Astrocyte (in vitro differentiated cells and primary cell): ENCODE results near the gene GIMAP7. TPM values are rescaled to one million over a fixed set of nuclear protein-coding genes. Genes with fewer than 3 reads are reported as not detected.

Source experiments
- DNase-seq: peaks from one replicate; pipeline ENCODE4 v3.0.0-alpha.2; 2010; ENCODE audit warnings: low read depth
- FAIRE-seq: peaks from 2 replicates; lab custom pipeline; 2011; peaks lifted over from hg19 to GRCh38; lab: Jason Lieb, UNC
- H2AFZ ChIP-seq: 2 replicates; pipeline ENCODE4 v1.6.0; 2012; ENCODE audit warnings: low read depth, low read length, inconsistent platforms
- H3K27ac ChIP-seq: 2 replicates; pipeline ENCODE4 v1.5.1; 2011; ENCODE audit warnings: low read depth, low read length, inconsistent platforms
- H3K27me3 ChIP-seq: 2 replicates; pipeline ENCODE4 v1.6.0; 2011; ENCODE audit warnings: low read length, inconsistent platforms; ENCODE audit not compliant: insufficient read depth
- H3K36me3 ChIP-seq: 2 replicates; pipeline ENCODE4 v1.5.1; 2011; ENCODE audit warnings: low read length, inconsistent platforms; ENCODE audit not compliant: insufficient read depth
- H3K4me1 ChIP-seq: 2 replicates; pipeline ENCODE4 v1.5.1; 2011; ENCODE audit warnings: low read length, inconsistent platforms; ENCODE audit not compliant: insufficient read depth
- H3K4me2 ChIP-seq: 2 replicates; pipeline ENCODE4 v1.6.0; 2012; ENCODE audit warnings: low read length, inconsistent platforms
- H3K4me3 ChIP-seq: 2 replicates; pipeline ENCODE4 v1.5.1; 2011; ENCODE audit warnings: low read depth, mild to moderate bottlenecking, low read length, inconsistent platforms; ENCODE audit not compliant: insufficient read depth
- H3K79me2 ChIP-seq: 2 replicates; pipeline ENCODE4 v1.6.0; 2012; ENCODE audit warnings: mild to moderate bottlenecking, low read length, inconsistent platforms; ENCODE audit not compliant: insufficient read depth
- H3K9ac ChIP-seq: 2 replicates; pipeline ENCODE4 v1.6.0; 2012; ENCODE audit warnings: mild to moderate bottlenecking, low read length, inconsistent platforms
- H3K9me3 ChIP-seq: 2 replicates; pipeline ENCODE4 v1.5.1; 2012; ENCODE audit warnings: low read depth, mild to moderate bottlenecking, low read length, inconsistent platforms; ENCODE audit not compliant: insufficient read depth
- H4K20me1 ChIP-seq: 2 replicates; pipeline ENCODE4 v1.6.0; 2012; ENCODE audit warnings: low read length, inconsistent platforms; ENCODE audit not compliant: insufficient read depth
- H3K27ac Mint-ChIP-seq: one replicate; pipeline ENCODE4 v1.8.0; 2021; ENCODE audit warnings: mild to moderate bottlenecking, mixed read lengths; ENCODE audit not compliant: unreplicated experiment
- H3K27me3 Mint-ChIP-seq: one replicate; pipeline ENCODE4 v1.8.0; 2021; ENCODE audit warnings: low read depth, mixed read lengths; ENCODE audit not compliant: unreplicated experiment
- H3K36me3 Mint-ChIP-seq: one replicate; pipeline ENCODE4 v1.8.0; 2021; ENCODE audit warnings: low read depth, mixed read lengths; ENCODE audit not compliant: unreplicated experiment
- H3K4me1 Mint-ChIP-seq: one replicate; pipeline ENCODE4 v1.8.0; 2021; ENCODE audit warnings: low read depth, mixed read lengths; ENCODE audit not compliant: unreplicated experiment
- H3K4me3 Mint-ChIP-seq: one replicate; pipeline ENCODE4 v1.8.0; 2021; ENCODE audit warnings: mild to moderate bottlenecking, moderate library complexity, mixed read lengths; ENCODE audit not compliant: unreplicated experiment
- H3K9me3 Mint-ChIP-seq: one replicate; pipeline ENCODE4 v1.8.0; 2021; ENCODE audit warnings: mild to moderate bottlenecking, mixed read lengths; ENCODE audit not compliant: unreplicated experiment
- EZH2 ChIP-seq: IDR thresholded peaks from 2 replicates; pipeline ENCODE4 v1.6.1; 2012; ENCODE audit warnings: mild to moderate bottlenecking, low read length, inconsistent platforms; ENCODE audit not compliant: insufficient read depth
- total RNA-seq: library from RNA; stranded (reverse); gene quantifications from 2 replicates; pipeline ENCODE4 v1.2.1, GENCODE V29; 2021
- TF ChIP-seq, protein P1 (sequence below): IDR thresholded peaks from 2 replicates; pipeline ENCODE4 v1.5.1; 2011; ENCODE audit warnings: low read depth, mild to moderate bottlenecking, inconsistent platforms, low read length, moderate library complexity; ENCODE audit not compliant: insufficient read depth

Gene GIMAP7
- total RNA-seq, 1 donor from 2014 or later: not detected

DNA sequence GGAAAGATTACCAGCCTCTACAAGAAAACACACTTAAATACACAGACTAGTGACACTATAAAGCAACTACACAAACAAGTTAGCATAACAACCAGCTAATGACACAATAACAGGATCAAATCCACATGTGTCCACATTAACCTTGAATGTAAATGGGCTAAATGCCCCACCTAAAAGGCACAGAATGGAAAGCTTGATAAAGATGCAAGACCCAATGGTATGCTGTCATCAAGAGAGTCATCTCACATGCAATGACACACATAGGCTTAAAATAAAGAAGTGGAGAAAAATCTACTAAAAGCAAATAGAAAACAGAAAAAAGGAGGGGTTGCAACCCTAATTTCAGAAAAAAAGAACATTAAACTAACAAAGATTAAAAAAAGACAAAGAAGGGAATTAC lies 38.5 kb downstream of the GIMAP7 start:
- no peak overlapping the region for H3K27ac Mint-ChIP-seq
- DNase-seq (no peak), FAIRE-seq (no peak)
- no peak for TF ChIP-seq EZH2
- TF ChIP-seq, protein P1, sequence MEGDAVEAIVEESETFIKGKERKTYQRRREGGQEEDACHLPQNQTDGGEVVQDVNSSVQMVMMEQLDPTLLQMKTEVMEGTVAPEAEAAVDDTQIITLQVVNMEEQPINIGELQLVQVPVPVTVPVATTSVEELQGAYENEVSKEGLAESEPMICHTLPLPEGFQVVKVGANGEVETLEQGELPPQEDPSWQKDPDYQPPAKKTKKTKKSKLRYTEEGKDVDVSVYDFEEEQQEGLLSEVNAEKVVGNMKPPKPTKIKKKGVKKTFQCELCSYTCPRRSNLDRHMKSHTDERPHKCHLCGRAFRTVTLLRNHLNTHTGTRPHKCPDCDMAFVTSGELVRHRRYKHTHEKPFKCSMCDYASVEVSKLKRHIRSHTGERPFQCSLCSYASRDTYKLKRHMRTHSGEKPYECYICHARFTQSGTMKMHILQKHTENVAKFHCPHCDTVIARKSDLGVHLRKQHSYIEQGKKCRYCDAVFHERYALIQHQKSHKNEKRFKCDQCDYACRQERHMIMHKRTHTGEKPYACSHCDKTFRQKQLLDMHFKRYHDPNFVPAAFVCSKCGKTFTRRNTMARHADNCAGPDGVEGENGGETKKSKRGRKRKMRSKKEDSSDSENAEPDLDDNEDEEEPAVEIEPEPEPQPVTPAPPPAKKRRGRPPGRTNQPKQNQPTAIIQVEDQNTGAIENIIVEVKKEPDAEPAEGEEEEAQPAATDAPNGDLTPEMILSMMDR: no peak
- Histone ChIP-seq H3K4me3 (no peak overlapping the region), H2AFZ (no peak overlapping the region), H3K79me2 (no peaks in the 10 kb centered on the region), H3K4me1 (no peaks in the 10 kb centered on the region), H3K4me2 (no peak overlapping the region), H3K27me3 (no peaks in the 10 kb centered on the region), H3K9me3 (peaks cover 12% of the 10 kb centered on the region), H3K27ac (no peak overlapping the region), H3K9ac (no peak overlapping the region), H3K36me3 (no peaks in the 10 kb centered on the region), H4K20me1 (no peaks in the 10 kb centered on the region)
- no peak overlapping the region for H3K4me3 Mint-ChIP-seq
- H3K27me3 Mint-ChIP-seq: peaks cover 2% of the 10 kb centered on the region
- H3K36me3 Mint-ChIP-seq: no peaks in the 10 kb centered on the region
- H3K4me1 Mint-ChIP-seq: no peaks in the 10 kb centered on the region
- H3K9me3 Mint-ChIP-seq: peaks cover 7% of the 10 kb centered on the region

DNA sequence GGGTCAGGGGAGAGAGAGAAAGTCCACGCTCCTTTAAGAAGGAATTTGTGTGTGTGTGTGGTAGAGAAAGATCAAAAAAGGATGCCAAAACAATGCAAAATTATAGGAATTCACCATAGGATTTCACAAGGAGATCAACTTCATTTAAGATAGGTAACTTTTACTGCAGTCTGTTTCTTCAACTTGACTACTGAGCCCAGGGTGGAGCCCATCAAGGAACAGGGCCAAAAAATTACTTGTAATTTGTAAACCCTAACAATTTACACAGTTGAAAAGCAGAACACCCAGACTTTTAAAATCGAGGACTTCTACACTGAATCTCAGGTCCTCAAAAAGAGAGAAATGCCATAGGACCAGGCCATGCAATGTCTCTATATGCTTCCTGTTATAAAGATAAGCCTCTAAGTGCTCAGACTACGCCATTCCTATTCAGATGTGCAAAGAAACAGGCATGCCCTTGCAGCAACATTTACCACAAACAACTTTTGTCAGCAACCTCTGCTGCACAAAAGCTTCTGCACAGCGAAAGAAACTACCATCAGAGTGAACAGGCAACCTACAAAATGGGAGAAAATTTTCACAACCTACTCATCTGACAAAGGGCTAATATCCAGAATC lies 42.0 kb downstream of the GIMAP7 start:
- Histone ChIP-seq H3K4me1 (no peaks in the 10 kb centered on the region), H3K27me3 (no peaks in the 10 kb centered on the region), H3K27ac (no peak overlapping the region), H3K9me3 (no peaks in the 10 kb centered on the region), H3K4me2 (no peak overlapping the region), H3K9ac (no peak overlapping the region), H3K36me3 (no peaks in the 10 kb centered on the region), H3K4me3 (no peak overlapping the region), H3K79me2 (no peaks in the 10 kb centered on the region), H2AFZ (no peak overlapping the region), H4K20me1 (no peaks in the 10 kb centered on the region)
- Mint-ChIP-seq H3K4me3 (no peak overlapping the region), H3K36me3 (no peaks in the 10 kb centered on the region), H3K27me3 (peaks cover 2% of the 10 kb centered on the region), H3K9me3 (peaks cover 13% of the 10 kb centered on the region), H3K27ac (no peak overlapping the region), H3K4me1 (no peaks in the 10 kb centered on the region)
- no peak for DNase-seq
- no peak for FAIRE-seq
- TF ChIP-seq, protein P1: no peak
- no peak for TF ChIP-seq EZH2

DNA sequence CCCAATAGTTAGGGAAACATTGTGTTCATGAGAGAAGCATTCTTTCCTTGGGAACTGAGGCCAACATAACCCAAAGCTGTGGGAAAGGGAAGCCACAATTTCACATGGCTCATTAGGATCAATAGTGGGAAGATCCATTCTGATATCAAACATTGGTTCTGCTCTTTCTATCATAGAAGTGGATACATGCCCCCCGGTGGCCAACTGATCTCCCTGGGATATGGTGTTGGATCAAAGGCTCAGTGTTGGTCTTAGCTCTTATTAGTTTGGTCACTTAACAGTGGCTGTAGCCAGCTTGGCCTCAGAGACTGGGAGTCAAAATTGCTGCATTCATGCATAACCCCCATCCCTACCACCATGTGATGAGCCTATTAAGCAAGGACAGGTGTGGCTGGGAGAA lies 45.8 kb downstream of the GIMAP7 start:
- Histone ChIP-seq H3K36me3 (no peaks in the 10 kb centered on the region), H3K4me1 (no peaks in the 10 kb centered on the region), H3K79me2 (no peaks in the 10 kb centered on the region), H3K9ac (no peak overlapping the region), H3K27ac (no peak overlapping the region), H2AFZ (no peak overlapping the region), H3K4me3 (no peak overlapping the region), H3K27me3 (no peaks in the 10 kb centered on the region), H3K4me2 (no peak overlapping the region), H4K20me1 (no peaks in the 10 kb centered on the region), H3K9me3 (no peaks in the 10 kb centered on the region)
- H3K4me3 Mint-ChIP-seq: no peak overlapping the region
- H3K27ac Mint-ChIP-seq: no peak overlapping the region
- FAIRE-seq (no peak), DNase-seq (no peak)
- TF ChIP-seq, protein P1: no peak
- no peak for TF ChIP-seq EZH2
- H3K9me3 Mint-ChIP-seq: peaks cover 15% of the 10 kb centered on the region
- H3K27me3 Mint-ChIP-seq: no peaks in the 10 kb centered on the region
- no peaks in the 10 kb centered on the region for H3K4me1 Mint-ChIP-seq
- H3K36me3 Mint-ChIP-seq: no peaks in the 10 kb centered on the region
